LNCaP clone FGC (cell line): ENCODE data around the gene OR51E2.

ENCODE experiments used
- DNase-seq: peaks from one replicate; pipeline ENCODE4 v3.0.0-alpha.2; 2011; ENCODE audit warnings: low read depth
- H3K4me3 ChIP-seq: 2 replicates; pipeline ENCODE4 v1.5.1; 2011; ENCODE audit warnings: mild to moderate bottlenecking, low read depth, low read length, control low read depth
- CTCF ChIP-seq: IDR thresholded peaks from 2 replicates; pipeline ENCODE4 v1.5.1; 2012; ENCODE audit warnings: mild to moderate bottlenecking; ENCODE audit not compliant: control insufficient read depth, insufficient read depth; ENCODE audit errors: extremely low read depth

Gene OR51E2

GRCh38 chr11:4636136-4636535 lies 61.5 kb downstream of the OR51E2 start:
- no peak for TF ChIP-seq CTCF
- peak; percentile 90 for DNase-seq
- no peak overlapping the region for H3K4me3 ChIP-seq
